HepG2 (cell line): ENCODE measurements around the gene SRRM4. TPM values are rescaled to one million over a fixed set of nuclear protein-coding genes. Genes with fewer than 3 reads are reported as not detected.

Experiments used
- ATAC-seq: fragments of 200-7000 bp; cut with Tn5 transposase; 3 replicates; pipeline ENCODE4 v1.9.1; 2020; ENCODE audit warnings: mild to moderate bottlenecking, moderate library complexity
- BruUV-seq: library from RNA; stranded (reverse); fragments of 400-500 nt; replicated peaks from 2 replicates; lab custom pipeline; 2021; lab: Mats Ljungman, UMichigan
- CTCF ChIA-PET: fragments of 300-600 bp; formaldehyde crosslinking; extraction: SDS; loops from one replicate; lab custom pipeline; 2021; ENCODE audit warnings: low total read pairs, inconsistent platforms, low intra/inter-chr PET ratio; lab: Yijun Ruan, JAX
- POLR2A ChIA-PET: fragments of 350-600 bp; sonication (Branson Sonifier 250); formaldehyde crosslinking; loops from one replicate; lab custom pipeline; 2020; ENCODE audit warnings: antibody characterized with exemption, inconsistent platforms; lab: Yijun Ruan, JAX
- DNase-seq: peaks from one replicate; pipeline ENCODE4 v3.0.0-alpha.2; 2015; ENCODE audit warnings: low spot score
- FAIRE-seq: peaks from 3 replicates; lab custom pipeline; 2011; peaks lifted over from hg19 to GRCh38; lab: Jason Lieb, UNC
- H2AFZ ChIP-seq: one replicate; pipeline ENCODE4 v1.6.1; 2011; ENCODE audit warnings: low read length, inconsistent platforms
- H3K27ac ChIP-seq: fragments of 300-600 bp; 3 replicates; pipeline ENCODE4 v1.8.0; 2011; ENCODE audit warnings: mixed run types, mild to moderate bottlenecking, mixed read lengths, low read length, inconsistent platforms; ENCODE audit not compliant: insufficient read depth; ENCODE audit errors: extremely low read length
- H3K27me3 ChIP-seq, 2 experiments: fragments of 200-600 bp in 1 of 2; 2 replicates in 1 of 2; 3 replicates in 1 of 2; pipeline versions ENCODE4 v1.6.0 to v1.8.0; 2011; ENCODE audit warnings: low read length in 2 of 2, mild to moderate bottlenecking in 2 of 2, moderate library complexity in 2 of 2, inconsistent platforms in 1 of 2; ENCODE audit not compliant: insufficient read depth in 2 of 2, control insufficient read depth in 1 of 2
- H3K36me3 ChIP-seq, 2 experiments: fragments of 200-600 bp in 1 of 2; replicated peaks in 1 of 2; 2 replicates in 1 of 2; 3 replicates in 1 of 2; pipeline versions ENCODE4 v1.5.1 to v1.8.0; 2011; ENCODE audit warnings: low read length in 2 of 2, inconsistent platforms in 1 of 2; ENCODE audit not compliant: insufficient read depth in 2 of 2, control insufficient read depth in 1 of 2
- H3K4me1 ChIP-seq: 2 replicates; pipeline ENCODE4 v1.5.1; 2012; ENCODE audit warnings: low read length, inconsistent platforms; ENCODE audit not compliant: insufficient read depth
- H3K4me2 ChIP-seq: 2 replicates; pipeline ENCODE4 v1.6.0; 2011; ENCODE audit warnings: low read depth, low read length, inconsistent platforms
- H3K4me3 ChIP-seq, 3 experiments: fragments of 200-600 bp in 1 of 3; sonication (generic), shearing (Covaris generic) in 1 of 3; replicated peaks in 1 of 3; 2 replicates each; pipeline ENCODE4 v1.5.1; 2011 to 2016; ENCODE audit warnings: low read length in 3 of 3, inconsistent platforms in 2 of 3, low read depth in 2 of 3, mild to moderate bottlenecking in 2 of 3, control low read depth in 1 of 3, mixed read lengths in 1 of 3; ENCODE audit not compliant: insufficient read depth in 1 of 3
- H3K79me2 ChIP-seq: one replicate; pipeline ENCODE4 v1.6.1; 2011; ENCODE audit warnings: low read length, inconsistent platforms; ENCODE audit not compliant: insufficient read depth
- H3K9ac ChIP-seq: 2 replicates; pipeline ENCODE4 v1.6.0; 2011; ENCODE audit warnings: mild to moderate bottlenecking, low read depth, low read length, inconsistent platforms; ENCODE audit not compliant: insufficient read depth
- H3K9me3 ChIP-seq: 2 replicates; pipeline ENCODE4 v1.5.1; 2012; ENCODE audit warnings: mild to moderate bottlenecking, low read length
- H4K20me1 ChIP-seq: 2 replicates; pipeline ENCODE4 v1.6.0; 2011; ENCODE audit warnings: inconsistent platforms, mild to moderate bottlenecking, low read length, moderate library complexity; ENCODE audit not compliant: insufficient read depth
- EED ChIP-seq: sonication (generic); formaldehyde crosslinking; IDR thresholded peaks from 2 replicates; pipeline ENCODE4 v1.5.0; 2020; ENCODE audit warnings: mild to moderate bottlenecking, missing genetic modification reagents
- ETV6 ChIP-seq: sonication (generic); formaldehyde crosslinking; conservative IDR thresholded peaks from 2 replicates; pipeline ENCODE4 v1.4.0; 2020; ENCODE audit warnings: missing genetic modification reagents
- HNRNPK ChIP-seq: fragments of 200-400 bp; formaldehyde crosslinking; IDR thresholded peaks from 2 replicates; pipeline ENCODE4 v1.6.1; 2018; ENCODE audit warnings: low read length, low read depth, moderate library complexity, mild to moderate bottlenecking; ENCODE audit not compliant: poor library complexity, severe bottlenecking
- ZKSCAN8 ChIP-seq: IDR thresholded peaks from 2 replicates; pipeline ENCODE4 v1.6.1; 2016; ENCODE audit warnings: borderline replicate concordance, missing genetic modification reagents, missing compliant biosample characterization
- ZNF333 ChIP-seq: sonication (generic); formaldehyde crosslinking; IDR thresholded peaks from 2 replicates; pipeline ENCODE4 v1.4.0; 2020; ENCODE audit warnings: mild to moderate bottlenecking, missing genetic modification reagents, borderline replicate concordance
- WGBS: methylation state at CpG from one replicate; pipeline ENCODE4 v1.1.6; 2017; ENCODE audit warnings: low lambda C conversion rate; 5-methylcytosine and 5-hydroxymethylcytosine counted together
- in situ Hi-C: cut with HindIII; loops from 2 replicates; pipeline ENCODE4 v1.10.0; 2017; ENCODE audit warnings: low pct_unique_long_range_greater_than_20kb; ENCODE audit not compliant: extremely low pct_ligation_motif_present
- intact Hi-C: fragments of 100-400 bp; cut with micrococcal nuclease; formaldehyde crosslinking; loops from one replicate; pipeline ENCODE4 v1.10.0; 2022; ENCODE audit not compliant: unreplicated experiment
- polyA plus RNA-seq, 8 experiments: library from polyadenylated mRNA; depleted of rRNA in 3 of 8; stranded (reverse) in 7 of 8; unstranded in 1 of 8; fragments of >200 nt; fragmentation: Illumina TruSeq in 4 of 8; extraction: Trizol in 4 of 8; gene quantifications; 2 replicates each; pipeline versions ENCODE4 v1.2.1 to v1.2.3, GENCODE V29; 2011 to 2016; ENCODE audit warnings: low read depth in 4 of 8, missing spikeins in 1 of 8, mixed read lengths in 1 of 8; ENCODE audit not compliant: insufficient read depth in 1 of 8
- total RNA-seq, 5 experiments: library from RNA; depleted of rRNA; stranded (reverse); fragments of >200 nt; fragmentation: Illumina TruSeq; extraction: Trizol; gene quantifications; 2 replicates each; pipeline ENCODE4 v1.2.3, GENCODE V29; 2016; ENCODE audit warnings: low read depth in 1 of 5
- TF ChIP-seq, protein P1 (sequence below): sonication (generic); formaldehyde crosslinking; IDR thresholded peaks from 2 replicates; pipeline ENCODE4 v1.5.0; 2020; ENCODE audit warnings: mild to moderate bottlenecking, missing genetic modification reagents

SRRM4 gene
- total and polyA plus RNA-seq, 2 of the 13 experiments (the other 11 are each of a cell fraction or from before 2014, with no cell fraction given) = not detected

DNA sequence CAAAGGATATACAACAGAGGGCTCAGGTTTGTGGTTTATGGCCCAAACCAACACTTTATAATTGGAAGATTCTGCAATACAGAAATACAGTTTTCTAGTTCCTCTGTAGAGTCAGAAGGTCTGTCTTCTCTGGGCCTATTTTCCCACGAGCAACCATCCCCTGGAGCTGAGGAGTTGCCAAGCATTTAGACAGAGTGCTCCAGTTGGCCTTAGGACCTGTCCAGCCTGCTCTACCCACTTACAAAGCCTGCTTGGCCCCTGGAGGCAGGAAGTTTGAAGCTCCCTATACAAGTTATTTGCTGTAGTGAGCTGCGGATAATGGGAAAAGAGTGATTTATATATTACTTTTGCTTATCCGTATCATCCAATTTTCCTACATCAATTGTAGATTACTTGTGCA, 136.6 kb downstream of the SRRM4 start:
- Histone ChIP-seq H3K4me3 (no peak overlapping the region), H3K79me2 (no peaks in the 10 kb centered on the region), H3K9ac (no peak overlapping the region), H3K9me3 (no peaks in the 10 kb centered on the region), H3K27me3 (no peaks in the 10 kb centered on the region), H3K27ac (no peak overlapping the region), H3K36me3 (no peaks in the 10 kb centered on the region), H2AFZ (no peak overlapping the region), H4K20me1 (0 out of 2 replicates have a peak, but pooled peaks cover 2% of the 10 kb centered on the region), H3K4me1 (no peaks in the 10 kb centered on the region), H3K4me2 (no peak overlapping the region)
- in situ Hi-C loops = loop anchor here (10.0 kb wide), 1 partner anchor 287 kb away; no protein-coding TSS in a partner anchor
- intact Hi-C loops = no loop called here
- ATAC-seq (no peak), DNase-seq (no peak), FAIRE-seq (no peak)
- 37% methylated on average over 3 of the region's 3 CpGs for WGBS
- no peak for TF ChIP-seq ETV6 (CRISPR knock-in tag)
- no peak for TF ChIP-seq ZKSCAN8 (CRISPR knock-in tag)
- no peak for TF ChIP-seq HNRNPK
- ChIA-PET POLR2A (no interaction called here), CTCF (no interaction called here)
- no TSS peak for BruUV-seq

GRCh38 chr12:119118625-119119024, 137.3 kb downstream of the SRRM4 start:
- ChIA-PET CTCF (no interaction called here), POLR2A (no interaction called here)
- H4K20me1 ChIP-seq = 0 out of 2 replicates have a peak, but pooled peaks cover 2% of the 10 kb centered on the region
- H3K79me2 ChIP-seq = no peaks in the 10 kb centered on the region
- H3K4me1 ChIP-seq = no peaks in the 10 kb centered on the region
- H3K9ac ChIP-seq = no peak overlapping the region
- 0% methylated on average over 3 of the region's 3 CpGs for WGBS
- no peaks in the 10 kb centered on the region for H3K9me3 ChIP-seq
- H2AFZ ChIP-seq = no peak overlapping the region
- FAIRE-seq (no peak), ATAC-seq (no peak), DNase-seq (no peak)
- H3K36me3 ChIP-seq = no peaks in the 10 kb centered on the region
- H3K4me2 ChIP-seq = no peak overlapping the region
- no TSS peak for BruUV-seq
- intact Hi-C loops = no loop called here
- no peaks in the 10 kb centered on the region for H3K27me3 ChIP-seq
- in situ Hi-C loops = loop anchor here (10.0 kb wide), 1 partner anchor 286 kb away; no protein-coding TSS in a partner anchor
- TF ChIP-seq EED (no peak), ZNF333 (CRISPR knock-in tag) (no peak)
- TF ChIP-seq, protein P1, sequence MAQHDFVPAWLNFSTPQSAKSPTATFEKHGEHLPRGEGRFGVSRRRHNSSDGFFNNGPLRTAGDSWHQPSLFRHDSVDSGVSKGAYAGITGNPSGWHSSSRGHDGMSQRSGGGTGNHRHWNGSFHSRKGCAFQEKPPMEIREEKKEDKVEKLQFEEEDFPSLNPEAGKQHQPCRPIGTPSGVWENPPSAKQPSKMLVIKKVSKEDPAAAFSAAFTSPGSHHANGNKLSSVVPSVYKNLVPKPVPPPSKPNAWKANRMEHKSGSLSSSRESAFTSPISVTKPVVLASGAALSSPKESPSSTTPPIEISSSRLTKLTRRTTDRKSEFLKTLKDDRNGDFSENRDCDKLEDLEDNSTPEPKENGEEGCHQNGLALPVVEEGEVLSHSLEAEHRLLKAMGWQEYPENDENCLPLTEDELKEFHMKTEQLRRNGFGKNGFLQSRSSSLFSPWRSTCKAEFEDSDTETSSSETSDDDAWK (CRISPR knock-in tag) = no peak
- no peak overlapping the region for H3K27ac ChIP-seq
- no peak overlapping the region for H3K4me3 ChIP-seq
